Stimulated activated CD4-positive, alpha-beta T cell treated with anti-CD3 and anti-CD28 coated beads, TNF-alpha, amount 100 ng/mL, for 24 hours (primary cell): ENCODE measurements around the gene COMT.

Experiments used
- DNase-seq, 3 experiments: peaks; one replicate each; pipeline ENCODE4 v3.0.0-alpha.2; 2020; ENCODE audit warnings: low read depth in 3 of 3

COMT gene

DNA sequence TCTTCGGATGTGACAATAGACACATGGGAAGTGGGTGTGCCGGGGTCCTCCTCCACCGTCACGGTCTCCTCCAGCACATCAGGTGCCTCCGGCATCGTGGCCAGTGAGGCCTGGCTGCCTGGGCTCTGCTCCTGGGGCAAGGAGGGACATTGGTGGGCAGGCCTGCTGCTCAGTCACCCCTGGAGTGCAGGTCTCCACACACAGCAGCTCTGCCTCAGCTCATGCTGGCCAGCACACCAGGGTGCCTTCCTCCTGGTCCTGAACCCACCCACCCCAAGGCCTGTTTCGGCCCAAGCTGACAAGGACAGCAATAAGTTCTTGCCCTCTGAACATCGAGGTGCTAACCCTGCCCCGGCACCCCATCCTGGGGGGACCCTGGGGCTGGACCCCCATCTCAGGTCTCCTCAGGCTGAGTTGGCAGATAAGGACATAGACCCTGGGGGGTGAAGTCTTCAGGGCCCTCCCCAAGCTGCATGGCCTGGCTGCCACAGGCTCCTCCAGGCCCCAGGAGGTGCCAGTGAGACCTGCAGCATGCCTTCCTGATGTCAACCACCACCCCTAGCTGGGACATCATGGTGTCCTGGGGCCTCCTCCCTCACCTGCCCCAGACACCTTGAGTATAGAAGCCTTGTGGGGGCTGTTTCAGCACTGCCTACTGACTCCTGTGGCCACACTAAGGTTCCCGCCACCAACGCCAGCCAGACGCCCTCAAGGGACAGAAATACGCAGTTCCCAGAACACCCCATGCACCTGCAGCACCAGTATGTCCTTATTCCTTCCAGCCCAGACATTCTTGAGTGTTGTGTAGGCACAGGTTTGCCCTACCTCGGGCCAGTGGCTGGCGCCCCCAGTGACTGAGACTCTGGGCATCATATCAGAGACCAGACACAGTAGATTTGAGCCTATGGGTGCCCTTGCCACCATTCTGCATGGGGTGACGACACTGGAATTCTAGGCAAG lies 40.7 kb downstream of the COMT start:
- DNase-seq = no peak

GRCh38 chr22:19982991-19983578 lies 41.5 kb downstream of the COMT start:
- no peak for DNase-seq

- no peak for DNase-seq
Observed at GRCh38 chr22:19983741-19984140, 42.2 kb downstream of the COMT start.

- DNase-seq = no peak
Observed at GRCh38 chr22:19984201-19984753, 42.7 kb downstream of the COMT start.

GRCh38 chr22:19984851-19985811 lies 43.6 kb downstream of the COMT start:
- DNase-seq = no peak

DNA sequence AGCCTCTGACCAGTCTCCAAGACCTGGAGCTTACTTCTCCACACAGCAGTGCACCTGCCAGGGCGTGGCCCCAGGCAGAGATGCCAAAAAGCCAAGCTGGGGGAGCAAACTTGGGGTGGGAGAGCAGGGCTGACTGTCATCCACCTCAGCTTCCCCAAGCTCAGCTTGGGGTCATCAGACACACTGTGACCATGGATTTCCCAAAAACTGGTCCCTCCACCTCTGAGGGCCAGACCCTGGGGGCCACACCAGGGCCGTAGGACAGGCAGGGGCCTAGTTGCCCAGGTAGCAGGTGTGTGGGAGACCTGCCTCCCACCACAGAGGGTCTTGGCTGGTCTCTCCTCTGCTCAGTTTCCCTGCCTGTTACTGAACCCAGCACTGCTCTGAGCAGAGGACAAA lies 44.4 kb downstream of the COMT start:
- no peak for DNase-seq

- peak; percentile 30 to 62 (median 35) for DNase-seq
Observed at GRCh38 chr22:19986410-19987341, 45.1 kb downstream of the COMT start.

DNA sequence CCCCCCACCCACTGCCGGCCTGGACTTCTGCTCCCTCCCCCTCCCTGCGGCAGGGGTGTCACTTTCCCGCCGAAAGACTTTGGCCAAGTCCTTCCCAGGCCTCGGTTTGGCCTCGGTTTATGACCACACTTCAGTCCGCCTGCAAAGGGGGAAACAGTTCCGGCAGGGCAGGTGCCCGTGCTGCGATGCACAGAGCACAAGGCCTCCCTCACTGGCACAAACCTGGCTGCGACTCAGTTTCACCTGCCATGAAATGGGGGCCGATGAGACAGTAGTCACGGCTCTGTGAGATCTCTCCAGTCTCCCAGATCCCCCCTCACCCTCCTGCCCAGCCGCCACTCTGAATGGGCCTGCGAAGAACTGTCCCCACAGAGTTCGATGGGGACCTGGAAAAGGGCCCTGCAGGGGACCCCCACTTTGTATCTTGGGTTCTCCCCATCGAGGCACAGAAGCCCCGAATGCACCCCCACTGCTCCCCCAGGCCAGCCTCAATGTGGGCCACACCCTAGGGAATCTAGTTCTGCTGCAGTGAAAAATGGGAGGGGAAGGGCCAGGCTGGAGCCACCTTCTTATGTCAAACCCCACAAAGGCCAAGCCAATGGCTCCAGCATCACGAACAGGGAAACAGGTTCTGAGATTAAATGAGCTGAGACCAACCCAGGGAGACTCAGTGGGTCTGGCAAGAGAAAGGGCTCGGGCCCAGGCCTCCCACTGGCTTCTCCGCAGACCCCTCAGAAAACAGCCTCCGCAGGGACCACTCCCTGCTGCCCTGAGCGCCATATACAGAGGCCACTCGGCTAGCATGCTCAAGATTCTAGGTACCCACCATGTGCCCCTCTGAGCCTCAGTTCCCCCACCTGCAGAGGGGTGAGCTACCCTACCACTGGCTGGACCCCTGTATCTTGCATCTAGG lies 46.1 kb downstream of the COMT start:
- DNase-seq = no peak

GRCh38 chr22:19988331-19988808 lies 46.8 kb downstream of the COMT start:
- no peak for DNase-seq

GRCh38 chr22:19988965-19989724 lies 47.6 kb downstream of the COMT start:
- DNase-seq = no peak

- DNase-seq = no peak
Observed at GRCh38 chr22:19989725-19990067, 48.1 kb downstream of the COMT start.

DNA sequence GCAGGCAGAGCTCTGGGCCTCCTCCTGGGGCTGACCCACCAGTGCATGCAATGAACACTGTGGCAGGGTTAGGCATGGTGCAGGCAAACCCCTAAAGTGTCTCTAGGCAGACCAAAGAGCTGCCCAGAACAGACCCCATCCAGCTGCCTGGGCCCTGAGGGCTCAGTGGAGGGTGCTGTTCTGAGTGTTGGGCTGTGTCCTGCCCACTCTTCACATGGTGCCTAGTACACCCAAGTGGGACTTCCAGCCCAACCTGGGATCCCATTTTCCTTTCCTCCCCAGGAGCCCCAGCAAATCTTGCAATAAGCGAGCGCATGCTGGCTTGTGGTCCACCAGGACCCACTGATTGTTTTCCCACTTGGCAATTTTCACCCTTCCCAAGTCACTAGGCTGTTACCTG lies 48.6 kb downstream of the COMT start:
- DNase-seq = no peak

- no peak for DNase-seq
Observed at GRCh38 chr22:19990609-19991394, 49.2 kb downstream of the COMT start.

DNA sequence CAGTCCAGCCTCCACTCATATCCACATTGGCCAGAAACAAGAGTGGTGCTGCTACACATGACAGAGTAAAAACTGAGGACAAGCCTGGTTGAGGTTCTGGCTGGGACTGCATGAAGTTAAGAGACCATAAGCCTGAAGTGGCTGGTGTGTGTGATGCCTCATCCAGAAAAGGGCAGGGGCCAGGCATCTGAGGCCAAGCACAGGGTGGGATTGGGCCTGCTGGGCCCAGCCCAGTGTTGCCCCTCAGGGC lies 49.7 kb downstream of the COMT start:
- DNase-seq = no peak

DNA sequence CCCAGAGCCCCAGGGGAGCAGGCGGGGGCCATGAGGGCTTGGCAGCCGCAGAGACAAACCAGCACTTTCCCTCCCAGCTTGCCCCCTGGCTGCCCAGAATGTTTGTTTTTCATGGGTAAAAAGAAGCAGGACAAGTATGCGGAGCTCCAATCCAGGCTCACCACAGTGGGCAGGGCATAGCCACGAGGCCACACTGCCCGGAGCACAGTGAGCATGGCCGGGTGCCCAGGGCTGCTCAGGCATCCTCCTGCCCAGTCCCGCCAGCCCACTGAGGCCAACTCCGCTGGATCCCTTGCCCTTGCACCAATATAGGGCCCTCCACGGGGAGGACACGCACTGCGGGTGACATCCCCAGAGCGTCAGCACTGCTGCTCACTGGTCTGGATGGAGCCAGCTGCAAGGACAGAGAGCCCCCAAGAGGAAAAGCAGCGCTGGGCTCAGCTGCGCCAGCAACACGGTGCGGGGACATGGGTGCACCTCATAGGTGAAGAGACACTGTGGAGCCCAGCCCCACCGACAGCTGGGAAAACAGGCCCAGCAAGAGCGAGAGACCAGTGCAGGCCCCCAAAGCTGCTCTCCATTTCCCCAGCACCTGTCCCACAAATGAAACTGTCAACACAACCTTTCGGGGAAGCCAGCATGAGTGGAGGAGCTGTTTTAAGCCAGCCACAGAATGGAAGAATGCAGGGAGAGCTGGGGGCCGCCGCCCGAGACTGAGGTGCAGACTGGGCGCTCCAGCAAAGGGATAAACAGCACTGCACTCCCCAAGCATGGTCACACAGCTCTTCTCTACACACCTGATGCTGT lies 50.3 kb downstream of the COMT start:
- DNase-seq = no peak

DNA sequence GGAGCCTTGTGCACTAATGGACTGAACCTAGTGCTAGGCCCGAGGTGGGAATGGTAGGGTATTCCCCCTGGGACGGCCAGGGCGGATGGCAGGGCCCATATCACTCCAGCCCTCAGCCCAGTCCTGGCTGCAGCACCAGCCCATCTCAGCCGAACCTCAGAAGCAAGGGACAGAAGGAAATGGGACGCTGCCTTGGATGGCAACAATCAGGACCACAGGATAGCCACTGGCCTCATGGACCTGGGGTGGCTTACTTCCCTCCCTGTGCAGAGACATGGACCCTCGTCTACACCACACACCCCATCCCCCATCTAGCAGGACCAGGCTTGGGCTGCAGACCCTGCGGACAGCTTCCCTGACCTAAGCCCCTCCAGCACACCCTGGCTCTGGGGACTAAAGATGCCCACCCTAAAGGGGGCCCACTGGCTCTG lies 50.9 kb downstream of the COMT start:
- no peak for DNase-seq

DNA sequence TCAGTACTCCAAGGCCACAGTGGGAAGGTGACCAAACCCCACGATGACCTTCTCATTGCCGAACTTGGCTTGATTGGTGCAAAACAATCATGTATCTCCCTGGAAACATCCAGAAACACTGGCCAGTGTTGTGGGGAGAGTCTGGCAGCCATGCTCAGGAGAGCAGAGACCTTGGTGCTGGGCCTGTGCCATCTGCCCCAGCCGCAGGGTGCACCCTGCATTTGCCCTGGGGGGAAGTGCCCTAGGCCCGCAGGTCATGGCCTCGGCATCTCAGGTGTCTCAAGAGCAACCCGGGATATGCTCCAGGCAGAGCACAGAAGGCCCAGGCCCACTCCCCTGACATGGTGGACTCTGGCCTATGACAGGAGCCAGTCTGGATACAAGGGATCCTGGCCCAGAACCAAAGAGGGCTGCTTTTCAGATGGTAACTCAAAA lies 51.4 kb downstream of the COMT start:
- DNase-seq = no peak
